Effector memory CD4-positive, alpha-beta T cell (primary cell): ENCODE data around the gene SCUBE1.

Source experiments
- DNase-seq, 3 donors: peaks; one replicate each; pipeline ENCODE4 v3.0.0-alpha.2; 2020
- H3K27ac ChIP-seq: 2 replicates; pipeline ENCODE4 v1.7.0; 2013; ENCODE audit warnings: mild to moderate bottlenecking, low read length, moderate library complexity; ENCODE audit not compliant: insufficient read depth, poor library complexity, severe bottlenecking
- H3K27me3 ChIP-seq: replicated peaks from 2 replicates; pipeline ENCODE4 v1.7.0; 2013; ENCODE audit warnings: mild to moderate bottlenecking, low read length; ENCODE audit not compliant: insufficient read depth, control insufficient read depth, poor library complexity, severe bottlenecking
- H3K36me3 ChIP-seq: 2 replicates; pipeline ENCODE4 v1.7.0; 2013; ENCODE audit warnings: mild to moderate bottlenecking, low read length, moderate library complexity; ENCODE audit not compliant: control insufficient read depth, insufficient read depth
- H3K4me1 ChIP-seq: 2 replicates; pipeline ENCODE4 v1.7.0; 2013; ENCODE audit warnings: low read length, mild to moderate bottlenecking; ENCODE audit not compliant: control insufficient read depth, insufficient read depth, poor library complexity, severe bottlenecking
- H3K4me3 ChIP-seq: 2 replicates; pipeline ENCODE4 v1.7.0; 2013; ENCODE audit warnings: low read length, low read depth, mild to moderate bottlenecking; ENCODE audit not compliant: insufficient read depth, poor library complexity, severe bottlenecking
- H3K9me3 ChIP-seq: 2 replicates; pipeline ENCODE4 v1.7.0; 2013; ENCODE audit warnings: mild to moderate bottlenecking, low read length, moderate library complexity; ENCODE audit not compliant: control insufficient read depth

The SCUBE1 gene

GRCh38 chr22:43206509-43207161 is 136.5 kb downstream of the SCUBE1 start:
- H3K27ac ChIP-seq, result no peak overlapping the region
- H3K4me1 ChIP-seq, result peaks cover 9% of the 10 kb centered on the region
- no peaks in the 10 kb centered on the region for H3K9me3 ChIP-seq
- no peak overlapping the region for H3K4me3 ChIP-seq
- DNase-seq, result no peak
- H3K36me3 ChIP-seq, result no peaks in the 10 kb centered on the region
- H3K27me3 ChIP-seq, result no peaks in the 10 kb centered on the region

- Histone ChIP-seq H3K9me3 (no peaks in the 10 kb centered on the region), H3K4me3 (no peak overlapping the region), H3K27ac (no peak overlapping the region), H3K27me3 (no peaks in the 10 kb centered on the region), H3K36me3 (no peaks in the 10 kb centered on the region), H3K4me1 (peaks cover 9% of the 10 kb centered on the region)
- DNase-seq, result no peak
Observed at GRCh38 chr22:43205748-43206508, 137.2 kb downstream of the SCUBE1 start.

- Histone ChIP-seq H3K4me1 (peaks cover 9% of the 10 kb centered on the region), H3K27ac (no peak overlapping the region)
- no peak for DNase-seq
Observed at GRCh38 chr22:43205261-43205691, 137.9 kb downstream of the SCUBE1 start.

GRCh38 chr22:43203471-43203981 is 139.6 kb downstream of the SCUBE1 start:
- no peak for DNase-seq
- H3K4me3 ChIP-seq, result no peak overlapping the region
- H3K9me3 ChIP-seq, result no peaks in the 10 kb centered on the region
- peaks cover 9% of the 10 kb centered on the region for H3K4me1 ChIP-seq
- no peaks in the 10 kb centered on the region for H3K27me3 ChIP-seq
- no peak overlapping the region for H3K27ac ChIP-seq
- no peaks in the 10 kb centered on the region for H3K36me3 ChIP-seq

More at GRCh38 chr22:43205261-43205691, 137.9 kb downstream of the SCUBE1 start:
- no peak overlapping the region for H3K4me3 ChIP-seq
- H3K36me3 ChIP-seq, result no peaks in the 10 kb centered on the region
- no peaks in the 10 kb centered on the region for H3K9me3 ChIP-seq
- H3K27me3 ChIP-seq, result no peaks in the 10 kb centered on the region

GRCh38 chr22:43202756-43203410 is 140.3 kb downstream of the SCUBE1 start:
- no peak for DNase-seq
- H3K9me3 ChIP-seq, result no peaks in the 10 kb centered on the region
- no peaks in the 10 kb centered on the region for H3K36me3 ChIP-seq
- no peak overlapping the region for H3K4me3 ChIP-seq
- peaks cover 9% of the 10 kb centered on the region for H3K4me1 ChIP-seq
- no peak overlapping the region for H3K27ac ChIP-seq
- no peaks in the 10 kb centered on the region for H3K27me3 ChIP-seq

GRCh38 chr22:43202326-43202725 is 140.8 kb downstream of the SCUBE1 start:
- no peak for DNase-seq
- H3K4me1 ChIP-seq, result peaks cover 9% of the 10 kb centered on the region
- no peaks in the 10 kb centered on the region for H3K36me3 ChIP-seq
- no peaks in the 10 kb centered on the region for H3K9me3 ChIP-seq
- H3K27ac ChIP-seq, result no peak overlapping the region
- H3K4me3 ChIP-seq, result no peak overlapping the region
- no peaks in the 10 kb centered on the region for H3K27me3 ChIP-seq

- H3K27ac ChIP-seq, result no peak overlapping the region
- no peaks in the 10 kb centered on the region for H3K27me3 ChIP-seq
- DNase-seq, result no peak
- peaks cover 9% of the 10 kb centered on the region for H3K4me1 ChIP-seq
- H3K36me3 ChIP-seq, result no peaks in the 10 kb centered on the region
- H3K9me3 ChIP-seq, result no peaks in the 10 kb centered on the region
- no peak overlapping the region for H3K4me3 ChIP-seq
Observed at GRCh38 chr22:43201486-43202219, 141.5 kb downstream of the SCUBE1 start.

GRCh38 chr22:43200555-43200954 is 142.6 kb downstream of the SCUBE1 start:
- Histone ChIP-seq H3K4me1 (no peaks in the 10 kb centered on the region), H3K27ac (no peak overlapping the region), H3K4me3 (no peak overlapping the region), H3K9me3 (no peaks in the 10 kb centered on the region), H3K36me3 (no peaks in the 10 kb centered on the region), H3K27me3 (no peaks in the 10 kb centered on the region)
- DNase-seq, result no peak

- H3K27me3 ChIP-seq, result no peaks in the 10 kb centered on the region
- no peak overlapping the region for H3K4me3 ChIP-seq
- H3K9me3 ChIP-seq, result no peaks in the 10 kb centered on the region
- H3K36me3 ChIP-seq, result no peaks in the 10 kb centered on the region
- H3K27ac ChIP-seq, result no peak overlapping the region
- no peak for DNase-seq
- H3K4me1 ChIP-seq, result no peaks in the 10 kb centered on the region
Observed at GRCh38 chr22:43200031-43200430, 143.1 kb downstream of the SCUBE1 start.
